ACHN (cell line): ENCODE data around the gene GRIN2C.
"Not testable (repeated sequence)": the region's sequence is repeated elsewhere in the genome, so short reads cannot be mapped to it uniquely, and the experiment has no call there.

Experiments
- DNase-seq: peaks from one replicate; pipeline ENCODE4 v3.0.0-alpha.2; 2015
- in situ Hi-C: cut with HindIII; loops from 2 replicates; pipeline ENCODE4 v1.10.0; 2017; ENCODE audit warnings: low sequenced_read_pairs, low pct_ligation_motif_present, low pct_unique_long_range_greater_than_20kb

Gene GRIN2C

DNA sequence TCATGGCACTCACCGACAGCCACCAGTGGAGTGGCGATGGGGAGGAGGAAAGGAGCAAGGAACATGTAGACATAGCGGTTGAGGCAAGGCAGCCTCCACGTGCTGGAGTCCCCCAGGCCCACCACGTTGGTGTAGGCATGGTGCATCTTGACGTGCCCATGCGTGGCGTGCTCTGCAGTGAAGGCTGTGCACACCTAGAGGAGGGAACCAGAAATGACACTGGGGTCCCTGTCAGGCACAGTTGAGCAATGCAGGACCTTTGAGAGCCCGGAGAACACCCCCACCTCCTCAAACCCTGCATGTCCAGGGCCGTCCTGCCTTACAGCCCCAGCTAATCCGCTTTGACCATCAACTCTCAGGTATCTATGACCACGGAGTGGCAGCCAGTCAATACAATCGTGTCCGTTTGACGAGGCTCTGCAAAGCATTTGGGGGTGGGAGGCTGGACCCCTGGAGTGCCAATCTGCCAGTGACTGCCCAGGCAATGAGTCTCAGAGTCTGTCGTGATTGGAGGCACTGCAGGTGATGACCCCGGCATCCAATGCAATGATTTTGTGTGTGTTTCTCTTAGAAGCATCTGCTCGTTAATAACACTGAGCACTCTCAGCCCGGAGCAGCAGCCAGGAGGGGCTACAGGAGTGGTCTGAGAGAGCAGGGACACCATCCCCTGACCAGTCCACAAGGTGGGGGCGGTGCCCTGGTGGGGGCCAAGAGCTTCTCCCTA, 23.0 kb upstream of the GRIN2C start:
- in situ Hi-C loops, result no loop called here

DNA sequence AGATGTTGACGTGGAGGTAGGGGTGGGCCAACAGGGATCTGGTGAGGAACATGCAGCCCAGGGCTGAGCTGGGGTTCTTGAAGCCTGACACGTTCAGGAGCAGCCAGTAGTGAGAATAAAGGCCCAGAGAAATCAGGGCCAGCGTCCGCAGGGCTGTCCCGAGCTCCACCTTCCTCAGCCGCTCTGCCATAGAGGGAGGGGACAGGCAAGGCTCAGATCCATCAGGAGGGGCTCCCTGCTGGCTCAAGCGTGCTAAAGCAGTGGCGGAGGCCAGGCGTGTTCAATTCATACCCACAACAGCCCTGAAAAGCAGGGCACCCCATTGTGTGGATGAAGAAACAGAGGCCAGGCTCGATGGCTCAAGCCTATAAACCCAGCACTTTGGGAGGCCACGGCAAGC, 21.4 kb upstream of the GRIN2C start:
- in situ Hi-C loops, result no loop called here

More for the DNA sequence above, 23.0 kb upstream of the GRIN2C start:
- no peak for DNase-seq

DNA sequence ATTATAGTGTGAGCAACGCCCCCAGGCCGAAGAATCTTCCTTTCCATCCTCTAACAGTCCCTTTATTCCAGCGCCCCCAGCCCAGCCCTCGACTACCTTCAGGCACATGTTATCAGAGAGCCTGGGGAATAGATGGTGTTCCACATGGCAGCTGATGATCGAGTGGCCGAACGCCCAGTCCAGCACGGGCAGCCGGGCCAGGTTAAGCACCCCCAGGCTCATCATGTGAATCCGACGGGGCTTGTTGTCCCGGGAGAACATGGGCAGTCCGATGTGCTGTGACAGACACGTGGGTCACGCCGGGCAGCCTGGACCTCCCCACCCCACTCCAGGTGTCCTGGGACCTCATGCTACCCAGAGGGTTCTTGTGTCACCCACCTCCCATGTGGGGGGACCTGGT, 19.6 kb upstream of the GRIN2C start:
- DNase-seq, result no peak
- in situ Hi-C loops, result no loop called here

More for the DNA sequence above, 21.4 kb upstream of the GRIN2C start:
- no peak for DNase-seq

DNA sequence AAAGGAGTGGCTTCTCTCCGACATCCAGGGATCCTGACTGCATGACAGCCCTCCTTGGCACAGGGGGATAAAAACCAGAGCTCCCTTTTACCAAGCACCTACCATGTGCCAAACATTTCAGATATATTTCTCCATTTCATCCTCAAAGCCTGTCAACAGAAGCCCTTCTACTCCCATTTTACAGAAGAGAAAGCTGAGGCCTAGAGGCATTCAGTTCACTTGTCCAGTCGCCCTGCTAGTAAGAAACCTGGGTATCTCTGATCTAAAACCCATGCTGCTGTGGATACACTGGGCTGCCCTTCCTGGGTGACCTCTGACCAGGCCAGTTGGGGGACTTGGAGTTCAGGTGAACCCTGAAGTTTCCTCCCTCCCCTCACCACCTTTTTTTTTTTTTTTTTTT, 19.0 kb upstream of the GRIN2C start:
- DNase-seq, result no peak
- in situ Hi-C loops, result no loop called here

DNA sequence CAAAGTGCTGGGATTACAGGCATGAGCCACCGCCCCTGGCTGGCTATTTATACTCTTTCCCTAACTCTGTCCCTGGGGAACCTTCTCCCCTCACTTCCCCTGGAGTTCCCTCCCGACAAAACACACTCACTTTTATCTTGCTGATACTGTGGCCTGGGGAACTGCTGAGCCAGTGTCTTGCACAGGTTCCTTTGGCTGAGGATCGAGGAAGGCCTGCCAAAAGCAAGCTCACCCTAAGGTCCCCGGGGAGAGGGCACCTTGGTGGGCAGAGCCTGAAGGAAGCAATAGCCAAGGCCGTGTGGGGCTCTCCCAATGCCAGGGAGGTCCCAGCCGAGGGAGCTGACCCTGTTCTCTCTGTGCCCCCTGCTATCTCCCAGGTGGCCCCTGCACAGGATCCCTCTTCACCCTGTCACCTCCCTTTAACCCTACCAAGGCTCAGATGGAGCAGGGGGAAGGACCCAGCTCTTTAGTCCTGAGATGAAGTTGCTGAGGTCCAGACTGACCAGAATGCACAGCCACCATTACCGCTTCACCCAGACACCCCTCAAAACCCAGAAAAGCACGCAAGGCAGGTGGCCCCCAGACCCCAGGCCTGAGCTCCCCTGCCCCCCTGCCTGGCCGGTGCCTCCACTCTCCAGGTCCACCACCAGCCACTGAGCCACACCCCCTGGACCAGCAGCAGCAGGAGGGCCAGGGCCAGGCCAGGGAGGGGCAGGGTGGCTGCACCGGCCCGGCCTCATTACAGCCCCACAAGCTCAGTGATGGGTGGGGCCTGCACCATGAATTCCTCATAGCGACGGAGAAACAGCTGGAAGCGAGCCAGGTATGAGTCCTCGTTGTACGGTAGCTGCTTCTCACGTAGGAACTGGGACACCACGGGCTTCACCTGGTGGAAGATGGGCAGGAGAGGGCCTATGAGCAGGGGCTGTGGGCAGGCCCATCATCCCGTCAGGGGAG, 18.2 kb upstream of the GRIN2C start:
- in situ Hi-C loops, result no loop called here
- DNase-seq, result no peak

DNA sequence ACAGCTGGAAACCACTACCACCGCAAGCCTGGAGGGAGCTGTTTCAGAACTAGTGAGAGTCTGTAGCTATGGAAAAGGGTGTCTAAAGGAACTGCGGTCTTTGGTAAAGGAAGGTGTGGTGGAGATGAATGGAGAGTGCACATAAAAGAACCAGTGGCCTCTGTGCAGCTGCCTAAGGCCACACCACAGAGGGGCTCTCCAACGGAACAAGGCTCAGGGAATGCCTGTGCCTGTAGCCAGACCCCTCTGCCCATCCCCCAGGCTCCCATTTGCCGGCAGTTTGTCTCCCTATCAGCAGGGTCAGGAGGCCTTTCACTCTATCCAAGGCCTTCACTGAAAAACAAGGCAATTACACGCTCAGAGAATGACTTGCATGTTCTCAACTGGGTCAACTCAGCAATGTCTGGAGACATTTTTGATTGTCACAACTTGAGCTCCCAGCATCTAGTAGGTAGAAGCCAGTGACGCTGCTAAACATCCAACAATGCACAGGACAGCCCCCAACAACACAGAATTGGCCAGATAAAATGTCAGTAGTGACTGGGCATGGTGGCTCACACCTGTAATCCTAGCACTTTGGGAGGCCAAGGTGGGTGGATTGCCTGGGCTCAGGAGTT, 16.4 kb upstream of the GRIN2C start:
- DNase-seq, result no peak
- in situ Hi-C loops, result no loop called here

DNA sequence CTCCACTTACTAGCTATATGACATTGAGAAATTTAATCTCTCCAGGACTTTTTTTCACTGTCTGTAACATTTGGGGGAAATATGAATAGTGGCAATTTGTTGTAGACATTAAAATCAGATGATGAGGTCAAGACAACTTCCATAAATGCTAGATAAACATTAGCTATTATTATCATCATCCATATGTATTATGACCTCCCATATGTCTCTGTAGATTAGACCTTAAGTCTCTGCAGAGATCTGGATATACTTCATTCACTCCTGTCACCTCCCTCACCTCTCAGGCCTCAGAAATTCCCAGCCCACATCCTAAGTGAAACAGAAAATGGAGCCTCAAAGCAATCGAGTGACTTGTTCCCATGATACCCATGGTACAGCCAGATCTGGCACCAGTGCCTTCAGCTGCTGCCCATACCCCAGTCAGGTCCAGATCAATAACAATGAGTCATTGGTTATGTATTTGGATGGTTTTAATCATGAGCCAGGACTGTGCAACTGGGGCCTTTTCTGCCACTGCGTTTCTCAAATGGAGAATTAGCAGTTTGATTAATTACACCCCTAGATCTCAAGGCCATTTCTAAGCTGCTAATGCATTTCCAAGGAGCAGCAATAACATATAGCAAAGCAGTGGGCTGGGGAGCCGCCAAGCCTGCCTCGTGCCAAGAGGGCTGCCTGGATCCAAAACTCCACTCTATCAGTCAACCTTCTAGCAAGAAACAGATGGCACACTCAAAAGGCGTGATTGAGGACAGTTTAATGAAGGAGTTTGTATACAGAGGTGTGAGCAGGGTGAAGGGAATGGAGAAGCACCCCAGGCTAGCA, 15.7 kb upstream of the GRIN2C start:
- no peak for DNase-seq
- in situ Hi-C loops, result no loop called here

DNA sequence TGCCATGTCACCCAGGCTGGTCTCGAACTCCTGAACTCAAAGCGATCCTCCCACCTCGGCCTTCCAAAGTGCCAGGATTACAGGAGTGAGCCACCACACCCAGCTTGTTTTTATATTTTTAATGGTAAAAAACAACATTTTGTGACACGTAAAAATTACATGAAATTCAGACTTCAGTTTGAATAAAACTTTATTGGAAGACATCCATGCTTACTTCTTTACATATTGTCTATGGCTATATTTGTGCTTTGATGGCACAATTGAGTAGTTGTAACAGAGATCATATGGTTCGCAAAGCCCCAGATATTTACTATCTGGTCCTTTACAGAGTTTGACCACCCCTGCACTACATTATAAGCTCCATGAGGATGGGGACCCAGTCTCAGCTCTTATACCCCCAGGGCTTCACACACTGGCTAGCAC, 14.9 kb upstream of the GRIN2C start:
- in situ Hi-C loops, result no loop called here
- no peak for DNase-seq

DNA sequence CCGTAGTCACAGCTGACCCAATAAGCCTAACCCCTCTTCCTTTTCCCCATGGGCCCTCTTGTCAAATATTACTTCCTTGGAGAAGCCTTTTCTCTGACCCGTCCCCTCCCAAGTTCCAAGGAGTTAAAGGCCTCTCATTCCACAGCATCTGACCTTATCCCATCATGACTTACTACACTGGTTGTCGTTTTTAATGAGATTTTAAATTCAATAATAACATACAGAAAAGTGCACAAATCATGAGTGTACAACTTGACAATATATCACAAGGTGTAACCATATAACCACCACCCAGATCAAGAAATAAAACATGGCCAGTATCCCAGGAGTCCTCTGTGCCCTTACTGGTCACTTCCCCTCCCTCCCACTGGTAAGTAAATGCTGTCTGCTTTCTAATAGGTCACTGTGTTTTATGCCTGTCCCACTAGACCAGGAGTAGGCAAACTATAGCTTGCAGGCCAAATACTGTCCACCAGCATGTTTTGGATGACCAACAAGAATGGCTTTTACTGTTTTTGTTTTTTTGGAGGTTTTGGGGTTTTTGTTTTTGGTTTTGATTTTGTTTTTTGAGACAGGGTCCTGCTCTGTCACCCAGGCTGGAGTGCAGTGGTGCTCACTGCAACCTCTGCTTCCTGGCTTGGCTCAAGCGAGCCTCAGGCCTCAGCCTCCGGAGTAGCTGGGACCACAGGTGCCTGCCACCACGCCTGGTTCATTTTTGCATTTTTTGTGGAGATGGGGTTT, 14.4 kb upstream of the GRIN2C start:
- peak; percentile 72 for DNase-seq
- in situ Hi-C loops, result no loop called here

DNA sequence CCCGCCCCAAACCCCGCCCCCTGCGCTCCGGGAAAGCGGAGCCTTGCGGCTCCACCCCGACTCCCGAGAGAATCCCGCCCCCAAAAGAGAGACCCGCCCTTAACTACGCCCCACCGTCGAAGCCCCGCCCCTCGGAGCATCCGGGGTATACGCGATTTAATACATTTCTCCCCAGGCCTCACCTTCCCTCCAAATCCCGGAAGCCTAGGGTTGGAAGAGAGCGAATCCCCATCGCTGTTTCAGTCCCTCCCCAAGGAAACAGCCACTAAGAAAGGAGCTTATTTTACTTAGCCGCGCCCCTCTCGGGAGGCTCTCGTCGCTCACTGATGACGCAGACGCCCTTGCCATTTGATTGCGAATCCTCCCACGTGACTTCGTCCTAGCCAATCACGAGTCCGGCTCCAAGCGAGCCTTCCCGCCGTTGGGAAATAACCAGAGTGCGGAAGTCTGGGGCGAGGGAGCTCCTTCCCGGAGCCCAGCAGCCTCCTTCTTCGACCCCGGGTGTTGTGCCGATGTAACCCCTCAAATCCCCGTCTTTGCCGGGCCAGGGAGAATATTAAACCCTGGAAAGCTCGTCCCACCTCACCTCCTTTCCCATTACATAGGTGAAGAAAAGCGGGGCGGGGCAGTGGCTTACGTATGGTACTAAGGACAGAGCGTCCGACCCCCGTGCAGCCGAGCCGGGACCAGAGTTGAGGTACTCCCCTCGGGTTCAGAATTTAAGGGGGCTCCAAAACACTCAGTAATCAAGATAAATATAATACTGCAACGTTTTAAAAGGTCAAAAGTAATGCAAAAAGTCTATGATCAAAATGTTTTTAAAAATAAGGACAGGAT, 13.6 kb upstream of the GRIN2C start:
- peak; percentile 100 for DNase-seq
- in situ Hi-C loops, result no loop called here

DNA sequence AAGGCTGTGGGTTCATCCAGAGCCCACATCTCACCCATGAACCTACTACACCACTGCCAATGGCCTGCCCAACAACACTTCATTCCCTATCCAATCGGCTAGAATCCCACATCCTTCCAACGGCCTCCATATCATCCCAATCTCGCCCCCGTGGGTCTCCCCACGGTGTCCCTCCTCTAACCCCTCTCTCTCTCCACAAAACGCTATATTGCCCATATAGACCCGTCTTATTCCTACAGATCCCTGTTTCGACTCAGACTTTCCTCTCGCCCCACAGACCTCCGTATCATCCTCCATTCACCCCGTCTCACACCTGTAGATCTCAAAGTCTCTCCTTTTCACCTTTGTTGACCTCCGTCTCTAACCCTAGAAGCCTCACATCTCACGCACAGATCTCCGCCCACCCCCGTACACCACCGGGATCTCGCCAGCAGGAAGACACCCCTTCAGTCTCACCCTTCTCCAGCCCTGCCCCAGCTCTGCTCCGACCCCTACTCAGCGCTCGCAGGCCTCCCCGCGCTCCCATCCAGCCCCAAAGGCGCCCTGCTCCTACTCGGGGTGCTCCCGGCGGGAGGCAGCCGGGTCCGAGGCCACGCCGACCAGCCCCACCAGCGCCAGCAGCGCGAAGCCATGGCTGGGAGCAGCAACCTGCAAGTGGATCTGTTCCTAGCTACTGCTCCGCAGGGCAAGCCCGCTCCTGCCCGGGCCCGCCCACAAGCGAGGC, 12.8 kb upstream of the GRIN2C start, which contains the start of gene FDXR:
Gene FDXR, minus strand, starts transcription at position 682 of the 724 bp plus-strand sequence. Its CDS starts 50 bp downstream, at position 632.
- in situ Hi-C loops, result no loop called here
- no peak for DNase-seq

DNA sequence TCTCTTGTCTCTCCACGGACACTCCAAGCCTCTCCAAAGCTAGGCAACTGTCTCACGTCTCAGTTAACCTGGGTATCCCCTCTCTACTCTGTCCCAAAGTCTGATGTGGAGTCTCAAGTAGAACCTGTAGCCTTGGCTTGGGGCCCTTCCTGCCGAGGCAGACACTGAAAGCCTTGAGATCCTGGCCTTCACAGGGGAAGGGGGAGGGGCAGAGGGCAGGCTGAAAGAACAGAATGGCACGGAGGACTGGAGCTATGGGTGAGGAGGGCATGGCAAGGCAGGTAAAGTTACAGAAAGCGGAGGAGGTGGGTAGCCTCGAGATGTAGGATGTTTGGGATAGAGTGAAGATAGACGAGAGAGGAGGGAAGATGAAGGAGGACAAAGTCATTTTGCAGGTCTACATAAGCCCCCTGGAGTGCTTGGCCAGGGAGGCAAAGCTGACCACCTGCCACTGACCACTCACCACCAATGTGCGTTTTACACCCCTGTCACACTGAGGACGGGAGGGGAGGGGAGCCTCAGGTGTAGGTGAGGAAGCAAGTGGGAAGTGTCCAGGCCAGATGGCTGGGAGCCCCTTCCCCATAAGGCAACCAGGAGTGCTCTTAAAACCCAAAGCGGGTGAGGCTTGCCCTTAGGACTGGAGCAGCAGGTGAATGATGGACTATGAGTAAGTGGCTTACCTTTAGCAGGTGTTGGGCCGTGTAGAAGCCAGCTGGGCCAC, 11.8 kb upstream of the GRIN2C start:
- in situ Hi-C loops, result no loop called here
- DNase-seq, result no peak

DNA sequence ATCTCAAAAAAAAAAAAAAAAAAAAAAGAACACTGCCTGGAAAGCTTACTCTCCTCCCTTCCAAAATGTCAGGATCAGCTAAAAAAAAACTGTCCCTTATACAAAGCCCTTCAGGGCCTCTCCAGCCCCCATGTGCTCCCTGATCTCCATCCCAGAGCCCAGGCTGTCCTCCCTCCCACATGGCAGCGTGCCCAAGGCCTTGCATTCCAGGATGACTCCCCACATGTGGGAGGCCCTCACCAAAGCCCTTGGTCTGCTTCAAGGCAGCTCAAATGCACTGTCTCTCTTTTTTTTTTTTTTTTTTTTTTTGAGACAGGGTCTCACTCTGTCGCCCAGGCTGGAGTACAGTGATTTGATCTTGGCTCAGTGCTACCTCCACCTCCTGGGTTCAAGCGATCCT, 10.8 kb upstream of the GRIN2C start:
- peak; percentile 59 for DNase-seq
- in situ Hi-C loops, result no loop called here

DNA sequence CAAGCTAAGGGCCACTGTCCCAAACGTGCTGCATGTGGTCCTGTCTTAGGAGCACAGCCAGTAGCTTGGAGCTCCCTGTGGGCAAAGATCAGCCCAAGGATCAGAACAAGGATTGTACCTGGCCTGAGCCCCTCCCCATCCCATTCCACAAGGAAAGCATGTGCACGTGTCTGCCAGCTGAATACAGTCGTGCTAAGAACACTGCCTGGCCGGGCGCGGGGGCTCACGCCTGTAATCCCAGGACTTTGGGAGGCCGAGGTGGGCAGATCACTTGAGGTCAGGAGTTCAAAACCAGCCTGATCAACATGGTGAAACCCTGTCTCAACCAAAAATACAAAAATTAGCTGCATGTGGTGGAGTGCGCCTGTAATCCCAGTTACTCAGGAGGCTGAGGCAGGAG, 10.3 kb upstream of the GRIN2C start:
- in situ Hi-C loops, DNase-seq: not testable (repeated sequence)

DNA sequence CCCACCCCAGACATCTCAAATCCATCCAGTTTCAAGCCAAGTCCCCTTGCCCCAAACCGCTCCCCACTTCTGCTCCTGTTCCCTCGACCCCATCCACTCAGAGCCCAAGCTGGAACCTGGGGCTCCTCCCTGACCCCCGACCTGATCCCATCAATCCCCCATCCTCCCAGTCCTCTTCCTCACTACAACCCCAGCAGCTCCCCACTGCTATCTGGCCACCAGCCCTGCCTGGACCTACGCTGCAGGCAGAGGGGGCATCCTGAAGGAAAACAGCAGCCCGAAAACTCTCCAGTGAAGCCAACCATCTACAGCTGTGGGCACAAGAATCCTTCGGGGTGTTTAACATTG, 9.2 kb upstream of the GRIN2C start:
- DNase-seq, result no peak
- in situ Hi-C loops, result no loop called here
